GM19395 (cell line): ENCODE data around the gene GARNL3.

Experiments used
- ATAC-seq: cut with Tn5 transposase; IDR thresholded peaks from one replicate; pipeline ENCODE4 v1.9.1; 2021; ENCODE audit warnings: mild to moderate bottlenecking, moderate library complexity; ENCODE audit not compliant: unreplicated experiment

Gene GARNL3

GRCh38 chr9:127308652-127309434 is 44.3 kb downstream of the GARNL3 start:
- ATAC-seq = no peak

GRCh38 chr9:127309715-127310114 is 45.1 kb downstream of the GARNL3 start:
- ATAC-seq = no peak

GRCh38 chr9:127311239-127311741 is 46.7 kb downstream of the GARNL3 start:
- no peak for ATAC-seq

- ATAC-seq = no peak
These were observed 48.5 kb downstream of the GARNL3 start for GRCh38 chr9:127313042-127313560.

- no peak for ATAC-seq
These were observed 50.3 kb downstream of the GARNL3 start for GRCh38 chr9:127314911-127315310.

DNA sequence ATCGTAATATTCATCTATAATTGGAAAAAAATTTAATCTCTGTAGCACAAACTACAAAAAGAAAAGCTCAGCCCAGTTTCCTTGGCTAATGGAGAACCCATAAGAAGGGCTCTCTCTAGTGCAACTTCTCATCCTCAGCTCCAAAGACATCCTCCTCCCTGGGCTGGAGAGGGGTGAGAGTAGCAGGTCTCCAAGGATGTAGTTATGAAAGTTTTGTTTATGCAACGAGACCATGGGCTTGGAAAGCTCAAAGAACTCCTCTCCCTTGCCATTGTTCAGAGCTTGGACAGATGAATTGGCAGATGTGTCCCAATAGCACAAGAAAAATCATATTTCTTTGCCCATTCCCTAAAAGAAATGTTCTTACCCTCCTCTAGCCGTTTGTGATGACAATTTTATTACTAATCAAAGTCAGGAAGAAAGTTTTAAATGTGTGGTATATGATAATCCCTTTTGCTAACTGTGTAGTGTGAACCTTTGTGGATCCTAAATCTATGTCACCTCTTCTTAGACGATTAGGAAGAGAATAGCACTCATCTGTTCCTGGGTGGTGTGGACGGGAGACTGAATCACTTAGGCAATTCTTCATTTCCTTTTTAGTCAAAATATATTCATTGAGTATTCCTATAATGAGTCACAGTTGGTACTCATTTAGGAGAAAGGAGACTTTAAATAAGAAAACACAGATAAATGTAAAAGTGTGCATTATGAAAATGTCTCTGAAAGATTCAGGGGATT is 52.2 kb downstream of the GARNL3 start:
- no peak for ATAC-seq

DNA sequence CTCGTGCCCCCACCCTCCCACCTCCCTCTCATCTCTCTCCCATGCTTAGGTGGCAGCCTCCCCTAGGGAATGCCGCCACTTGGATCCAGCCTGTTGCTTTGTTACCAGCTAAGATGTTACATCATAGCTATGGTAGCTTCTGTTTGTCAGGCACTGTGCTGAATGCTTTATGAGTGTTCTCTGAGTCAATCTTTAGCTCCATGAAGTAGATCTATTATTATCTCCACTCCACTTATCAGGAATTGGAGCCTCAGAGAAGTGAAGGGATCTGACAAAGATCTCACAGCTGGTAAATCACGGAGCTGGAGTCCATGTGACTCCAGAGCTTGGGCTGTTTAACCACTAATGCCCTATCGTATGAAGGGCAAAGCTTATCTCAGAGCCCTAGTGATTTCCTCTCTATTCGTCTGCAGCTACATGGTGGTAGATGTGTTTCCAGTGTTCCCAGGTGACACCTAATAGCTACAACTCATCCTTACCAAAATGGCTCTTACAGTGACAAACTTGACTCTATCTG is 54.1 kb downstream of the GARNL3 start:
- no peak for ATAC-seq

GRCh38 chr9:127319366-127320114 is 55.0 kb downstream of the GARNL3 start:
- no peak for ATAC-seq

DNA sequence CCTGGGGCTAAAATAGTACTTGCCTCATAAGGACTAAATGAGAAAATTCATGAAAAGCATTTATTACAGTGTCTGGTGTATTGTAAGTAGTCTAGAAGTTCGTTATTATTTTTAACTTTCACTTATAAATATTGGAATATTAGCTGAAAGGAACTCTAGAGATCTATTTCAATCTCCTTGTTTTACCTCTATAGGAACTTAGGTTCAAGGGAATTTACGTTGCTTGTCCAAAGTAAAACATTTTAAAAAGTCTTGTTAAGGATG is 55.5 kb downstream of the GARNL3 start:
- ATAC-seq = no peak

GRCh38 chr9:127323393-127323792 is 58.8 kb downstream of the GARNL3 start:
- ATAC-seq = no peak

GRCh38 chr9:127330501-127330900 is 65.9 kb downstream of the GARNL3 start:
- no peak for ATAC-seq

GRCh38 chr9:127333221-127334064 is 68.9 kb downstream of the GARNL3 start:
- no peak for ATAC-seq

DNA sequence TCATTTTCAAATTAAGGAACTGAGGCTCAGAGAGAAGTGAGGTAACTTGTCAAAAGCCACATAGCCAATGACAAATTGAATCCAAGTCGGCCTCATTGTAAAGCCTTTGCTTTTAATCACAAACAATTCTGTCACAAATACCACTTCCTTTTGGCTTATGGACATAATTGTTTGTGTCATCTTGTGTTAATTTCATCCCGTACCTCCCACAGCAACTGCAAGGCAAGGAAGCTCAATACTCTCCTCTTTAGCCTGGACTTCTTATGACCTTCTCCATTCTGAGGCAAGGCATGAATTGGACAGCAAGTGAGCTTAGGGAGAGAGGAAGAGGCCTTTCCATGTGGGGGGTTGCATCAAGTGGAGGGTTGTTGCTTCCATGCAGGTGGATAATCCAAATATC is 70.2 kb downstream of the GARNL3 start:
- no peak for ATAC-seq

- no peak for ATAC-seq
These were observed 71.5 kb downstream of the GARNL3 start for GRCh38 chr9:127336086-127336485.

DNA sequence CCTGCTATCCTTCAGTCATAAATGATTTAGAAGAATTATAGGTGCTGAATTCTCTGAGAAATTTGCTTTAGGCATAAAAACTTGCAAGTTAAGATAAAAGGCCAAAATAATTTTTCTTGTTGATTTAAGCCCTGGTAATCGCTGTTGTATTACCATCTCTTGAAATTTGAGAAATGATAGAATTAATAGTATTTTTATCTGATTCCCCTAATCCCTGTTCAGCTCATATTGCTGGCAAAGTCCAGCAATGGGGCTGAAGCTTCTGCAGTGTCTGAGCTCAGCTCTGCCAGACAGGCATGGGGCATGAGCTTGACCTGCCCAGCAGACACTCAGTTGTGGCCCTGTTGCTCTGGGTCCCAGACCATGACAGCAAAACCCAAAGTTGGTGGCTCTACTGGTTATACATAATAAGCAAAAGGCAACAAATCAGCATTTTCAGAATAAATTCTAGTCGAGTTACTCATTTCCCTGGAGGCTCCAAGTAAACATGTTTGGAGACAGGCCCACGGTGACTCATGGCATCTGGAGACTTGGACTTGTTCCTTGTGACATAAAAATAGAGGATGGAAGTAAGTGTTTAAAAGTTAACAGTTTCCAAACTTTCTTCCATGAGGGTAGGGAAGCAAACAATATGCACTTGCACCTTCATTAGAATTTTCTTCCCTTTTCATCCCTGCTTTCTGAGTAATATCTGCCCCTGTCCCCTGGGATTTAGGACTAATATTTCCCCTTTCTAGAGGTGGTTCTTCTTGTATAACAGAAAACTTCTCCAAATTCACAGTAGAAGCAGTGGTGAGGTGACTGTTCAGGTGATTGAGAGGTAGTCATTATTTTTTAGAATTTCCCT is 72.2 kb downstream of the GARNL3 start:
- ATAC-seq = no peak

DNA sequence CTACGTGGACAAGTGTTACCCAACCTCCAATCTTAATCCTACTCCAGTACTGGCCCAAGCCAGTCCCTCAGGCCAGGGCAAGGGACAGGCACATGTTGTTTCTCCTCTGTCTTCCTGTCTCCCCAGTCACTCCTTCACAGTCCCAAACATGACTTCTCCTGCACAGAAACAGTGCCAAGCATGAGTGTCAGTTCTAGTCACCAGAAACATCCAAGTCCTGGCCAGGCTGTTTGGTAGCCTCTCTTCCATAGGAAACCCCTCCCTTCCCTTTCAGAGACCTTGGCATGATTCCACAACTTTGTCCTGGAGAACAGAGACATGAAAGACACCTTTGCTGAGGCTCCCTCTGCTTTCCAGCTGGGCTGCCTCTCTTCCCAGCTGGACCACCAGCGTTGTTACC is 76.1 kb downstream of the GARNL3 start:
- no peak for ATAC-seq

DNA sequence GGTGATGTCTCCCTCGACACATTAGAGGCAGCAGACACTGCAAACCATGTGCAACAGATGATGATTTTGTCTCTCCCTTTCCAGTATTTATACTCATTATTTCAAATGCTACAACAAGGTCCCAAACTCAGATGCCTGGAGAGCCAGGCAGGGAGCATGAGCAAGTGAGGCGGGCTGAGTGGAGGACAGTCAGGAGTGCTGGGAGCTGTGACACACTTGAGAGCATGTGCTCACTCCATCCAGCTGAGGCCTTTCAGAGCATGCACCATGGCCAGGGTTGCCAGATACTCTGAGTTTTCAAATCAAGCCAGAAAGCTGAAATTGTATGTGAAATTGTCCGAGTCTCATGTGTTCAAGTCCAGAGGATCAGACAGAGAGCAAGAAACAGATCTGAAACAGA is 76.6 kb downstream of the GARNL3 start:
- no peak for ATAC-seq

GRCh38 chr9:127344368-127345000 is 79.9 kb downstream of the GARNL3 start:
- ATAC-seq = no peak

DNA sequence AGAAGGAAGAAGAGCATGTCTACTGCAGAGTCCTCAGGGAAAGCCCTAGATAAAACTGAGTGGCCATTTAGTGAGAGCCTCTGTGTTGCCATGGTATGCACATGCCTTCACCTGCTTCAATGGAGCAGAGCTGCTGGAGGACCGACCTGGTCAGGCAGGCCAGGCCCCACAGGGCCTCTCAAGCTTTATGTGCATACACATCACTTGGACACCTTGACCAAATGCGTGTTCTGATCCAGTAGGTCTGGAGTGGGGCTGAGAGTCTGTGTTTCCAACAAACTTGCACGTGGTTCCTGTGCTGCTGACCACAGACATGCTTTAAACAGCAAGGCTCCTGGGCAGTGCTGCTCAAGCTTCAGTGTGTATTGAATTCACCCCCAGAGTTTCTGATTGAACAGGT is 81.0 kb downstream of the GARNL3 start:
- no peak for ATAC-seq
